Measurements from ENCODE around the gene MYOCOS.

DNA sequence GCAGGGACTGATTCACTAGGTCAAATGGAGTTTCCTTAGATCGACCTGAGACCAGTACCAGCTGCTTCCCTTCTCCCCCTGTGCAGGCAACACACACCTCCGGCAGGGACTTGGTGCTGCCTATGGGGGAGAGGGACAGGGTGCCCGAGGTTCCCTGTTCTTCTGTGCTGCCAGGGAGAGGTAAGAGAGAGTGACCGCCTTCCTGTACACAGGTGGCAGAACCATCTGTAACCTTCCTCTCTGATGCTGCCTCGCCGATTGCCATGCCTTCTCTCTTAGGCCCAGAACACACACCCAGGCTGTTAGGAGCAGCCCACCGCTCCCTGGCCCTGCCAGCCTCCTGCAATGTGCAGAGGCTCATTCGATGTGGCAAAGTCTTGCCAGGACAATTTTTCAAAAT lies 21.1 kb downstream of the MYOCOS start:
- TF ChIP-seq, protein P1, sequence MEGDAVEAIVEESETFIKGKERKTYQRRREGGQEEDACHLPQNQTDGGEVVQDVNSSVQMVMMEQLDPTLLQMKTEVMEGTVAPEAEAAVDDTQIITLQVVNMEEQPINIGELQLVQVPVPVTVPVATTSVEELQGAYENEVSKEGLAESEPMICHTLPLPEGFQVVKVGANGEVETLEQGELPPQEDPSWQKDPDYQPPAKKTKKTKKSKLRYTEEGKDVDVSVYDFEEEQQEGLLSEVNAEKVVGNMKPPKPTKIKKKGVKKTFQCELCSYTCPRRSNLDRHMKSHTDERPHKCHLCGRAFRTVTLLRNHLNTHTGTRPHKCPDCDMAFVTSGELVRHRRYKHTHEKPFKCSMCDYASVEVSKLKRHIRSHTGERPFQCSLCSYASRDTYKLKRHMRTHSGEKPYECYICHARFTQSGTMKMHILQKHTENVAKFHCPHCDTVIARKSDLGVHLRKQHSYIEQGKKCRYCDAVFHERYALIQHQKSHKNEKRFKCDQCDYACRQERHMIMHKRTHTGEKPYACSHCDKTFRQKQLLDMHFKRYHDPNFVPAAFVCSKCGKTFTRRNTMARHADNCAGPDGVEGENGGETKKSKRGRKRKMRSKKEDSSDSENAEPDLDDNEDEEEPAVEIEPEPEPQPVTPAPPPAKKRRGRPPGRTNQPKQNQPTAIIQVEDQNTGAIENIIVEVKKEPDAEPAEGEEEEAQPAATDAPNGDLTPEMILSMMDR (IDR thresholded peaks at IDR 0.05; ENCODE audit: extremely low read depth in 1 of 2, insufficient read depth in 1 of 2, low read depth in 1 of 2, low read length in 2 of 2) = no peak
- TF ChIP-seq MYC (IDR thresholded peaks at IDR 0.05; ENCODE audit: low read depth, low read length) (no peak), GATA2 (IDR thresholded peaks at IDR 0.05; ENCODE audit: insufficient read depth, insufficient read length, low read depth, low read length) (no peak), POLR2A (IDR thresholded peaks at IDR 0.05; ENCODE audit: low read depth, low read length) (no peak), EZH2 (IDR thresholded peaks at IDR 0.05; ENCODE audit: borderline replicate concordance, low read depth, low read length, severe bottlenecking) (no peak), POLR2AphosphoS5 (IDR thresholded peaks at IDR 0.05; ENCODE audit: insufficient read depth, low read depth, low read length) (no peak), JUN (IDR thresholded peaks at IDR 0.05; ENCODE audit: borderline replicate concordance, insufficient read depth, insufficient read length, low read depth) (no peak), FOS (IDR thresholded peaks at IDR 0.05; ENCODE audit: borderline replicate concordance, insufficient read depth, low read length) (no peak)
- TF ChIP-seq, protein P2, sequence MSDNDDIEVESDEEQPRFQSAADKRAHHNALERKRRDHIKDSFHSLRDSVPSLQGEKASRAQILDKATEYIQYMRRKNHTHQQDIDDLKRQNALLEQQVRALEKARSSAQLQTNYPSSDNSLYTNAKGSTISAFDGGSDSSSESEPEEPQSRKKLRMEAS (IDR thresholded peaks at IDR 0.05; ENCODE audit: insufficient read depth, insufficient read length) = no peak
